HCT116 (cell line): ENCODE results near the gene MTM1. TPM values are rescaled to one million over a fixed set of nuclear protein-coding genes. Genes with fewer than 3 reads are reported as not detected.

Experiments used
- ATAC-seq: fragments of 200-7000 bp; cut with Tn5 transposase; 2 replicates; pipeline ENCODE4 v1.9.1; 2020; ENCODE audit warnings: mild to moderate bottlenecking, moderate library complexity
- BruUV-seq: library from RNA; stranded (reverse); fragments of 400-500 nt; replicated peaks from 2 replicates; lab custom pipeline; 2021; lab: Mats Ljungman, UMichigan
- CTCF ChIA-PET: fragments of 300-600 bp; sonication (Branson Sonifier 250); formaldehyde crosslinking; loops from one replicate; lab custom pipeline; 2021; ENCODE audit warnings: antibody characterized with exemption; lab: Charles Lee
- POLR2A ChIA-PET: fragments of 300-600, 350-600 bp; sonication (Branson Sonifier 250); formaldehyde crosslinking; loops from one replicate; lab custom pipeline; 2021; ENCODE audit warnings: antibody characterized with exemption; lab: Charles Lee
- RAD21 ChIA-PET, 2 experiments: fragments of 300-600 bp; sonication (Branson Sonifier 250); formaldehyde crosslinking; loops; one replicate each; lab custom pipeline; 2023; ENCODE audit warnings: low total read pairs in 2 of 2; ENCODE audit not compliant: uncharacterized antibody in 2 of 2, unreplicated experiment in 2 of 2, low non-redundant PET in 1 of 2; lab: Charles Lee
- DNase-seq: peaks from one replicate; pipeline ENCODE4 v3.0.0-alpha.2; 2010; ENCODE audit warnings: low read depth, low spot score
- H2AFZ ChIP-seq: fragments of 200-600 bp; shearing (Covaris generic), sonication (generic); 2 replicates; pipeline ENCODE4 v1.6.1; 2017; ENCODE audit warnings: low read depth, mixed run types, mixed read lengths, antibody characterized with exemption, low read length; ENCODE audit not compliant: poor library complexity, severe bottlenecking
- H3K27ac ChIP-seq: 2 replicates; pipeline ENCODE4 v1.5.1; 2012; ENCODE audit warnings: low read depth, low read length
- H3K27me3 ChIP-seq: fragments of 200-600 bp; sonication (generic); 2 replicates; pipeline ENCODE4 v1.6.1; 2016; ENCODE audit warnings: mixed run types, low read length, mixed read lengths; ENCODE audit not compliant: insufficient read depth
- H3K36me3 ChIP-seq, 2 experiments: fragments of 200-500 bp in 1 of 2; fragments of 200-600 bp in 1 of 2; sonication (Bioruptor generic) in 1 of 2; sonication (generic) in 1 of 2; 2 replicates each; pipeline versions ENCODE4 v1.5.1 to v1.6.1; 2014 to 2016; ENCODE audit warnings: low read length in 2 of 2, inconsistent platforms in 1 of 2, mixed read lengths in 1 of 2, mixed run types in 1 of 2; ENCODE audit not compliant: insufficient read depth in 2 of 2, control insufficient read depth in 1 of 2
- H3K4me1 ChIP-seq, 2 experiments: fragments of 200-600 bp in 1 of 2; sonication (generic) in 1 of 2; 2 replicates each; pipeline versions ENCODE4 v1.5.1 to v1.6.1; 2012 to 2017; ENCODE audit warnings: low read length in 2 of 2, inconsistent platforms in 1 of 2, mild to moderate bottlenecking in 1 of 2, mixed read lengths in 1 of 2, mixed run types in 1 of 2, moderate library complexity in 1 of 2; ENCODE audit not compliant: insufficient read depth in 2 of 2, control insufficient read depth in 1 of 2
- H3K4me2 ChIP-seq: fragments of 200-600 bp; sonication (generic); 2 replicates; pipeline ENCODE4 v1.6.1; 2017; ENCODE audit warnings: mixed run types, low read length, mixed read lengths
- H3K4me3 ChIP-seq, 2 experiments: fragments of 200-600 bp in 1 of 2; sonication (generic) in 1 of 2; replicated peaks in 1 of 2; 2 replicates each; pipeline ENCODE4 v1.5.1; 2011 to 2016; ENCODE audit warnings: low read length in 2 of 2, control low read depth in 1 of 2, low read depth in 1 of 2, mild to moderate bottlenecking in 1 of 2, mixed read lengths in 1 of 2, mixed run types in 1 of 2
- H3K79me2 ChIP-seq: fragments of 200-600 bp; sonication (generic); 2 replicates; pipeline ENCODE4 v1.6.1; 2017; ENCODE audit warnings: mild to moderate bottlenecking, mixed run types, low read length, moderate library complexity, mixed read lengths; ENCODE audit not compliant: insufficient read depth
- H3K9ac ChIP-seq: fragments of 200-600 bp; sonication (generic); 2 replicates; pipeline ENCODE4 v1.6.1; 2016; ENCODE audit warnings: low read length, mixed read lengths
- H3K9me2 ChIP-seq: fragments of 200-600 bp; sonication (generic), shearing (Covaris generic); 2 replicates; pipeline ENCODE4 v1.6.1; 2017; ENCODE audit warnings: mixed run types, mild to moderate bottlenecking, moderate library complexity; ENCODE audit not compliant: insufficient read depth
- H3K9me3 ChIP-seq, 2 experiments: fragments of 200-500 bp in 1 of 2; fragments of 200-600 bp in 1 of 2; sonication (Bioruptor generic) in 1 of 2; sonication (generic) in 1 of 2; 2 replicates each; pipeline ENCODE4 v1.6.1; 2014 to 2017; ENCODE audit warnings: low read length in 2 of 2, mixed read lengths in 2 of 2, inconsistent platforms in 1 of 2, low read depth in 1 of 2, mild to moderate bottlenecking in 1 of 2, mixed run types in 1 of 2, moderate library complexity in 1 of 2; ENCODE audit not compliant: control insufficient read depth in 1 of 2, insufficient read depth in 1 of 2
- H4K20me1 ChIP-seq: fragments of 200-600 bp; sonication (generic), shearing (Covaris generic); 2 replicates; pipeline ENCODE4 v1.6.1; 2017; ENCODE audit warnings: mixed run types, mild to moderate bottlenecking, moderate library complexity; ENCODE audit not compliant: insufficient read depth
- CBX3 ChIP-seq: IDR thresholded peaks from 2 replicates; pipeline ENCODE4 v1.6.1; 2012; ENCODE audit warnings: low read depth
- CEBPB ChIP-seq: IDR thresholded peaks from 2 replicates; pipeline ENCODE4 v1.6.1; 2012; ENCODE audit warnings: low read depth
- ELF1 ChIP-seq: IDR thresholded peaks from 2 replicates; pipeline ENCODE4 v1.6.1; 2012; ENCODE audit warnings: low read depth, borderline replicate concordance
- EZH2phosphoT487 ChIP-seq: fragments of 200-600 bp; IDR thresholded peaks from 2 replicates; pipeline ENCODE4 v1.6.1; 2018; ENCODE audit warnings: antibody characterized with exemption, borderline replicate concordance
- FOSL1 ChIP-seq: IDR thresholded peaks from 2 replicates; pipeline ENCODE4 v1.6.1; 2012; ENCODE audit warnings: low read depth
- RAD21 ChIP-seq: IDR thresholded peaks from 2 replicates; pipeline ENCODE4 v1.6.1; 2012; ENCODE audit warnings: low read depth, mild to moderate bottlenecking
- SIN3A ChIP-seq: IDR thresholded peaks from 2 replicates; pipeline ENCODE4 v1.6.1; 2012; ENCODE audit warnings: low read depth
- SP1 ChIP-seq: IDR thresholded peaks from 2 replicates; pipeline ENCODE4 v1.6.1; 2012; ENCODE audit warnings: low read depth
- SRF ChIP-seq: IDR thresholded peaks from 2 replicates; pipeline ENCODE4 v1.6.1; 2012; ENCODE audit warnings: low read depth
- YY1 ChIP-seq: IDR thresholded peaks from 2 replicates; pipeline ENCODE4 v1.6.1; 2011; ENCODE audit warnings: low read length, low read depth, moderate library complexity, mild to moderate bottlenecking; ENCODE audit not compliant: insufficient replicate concordance; ENCODE audit errors: extremely low read depth
- intact Hi-C: fragments of 100-400 bp; cut with micrococcal nuclease; formaldehyde crosslinking; loops from 2 replicates; pipeline ENCODE4 v1.10.0; 2022
- total RNA-seq: library from RNA; stranded (reverse); gene quantifications from one replicate; pipeline ENCODE4 v1.2.1, GENCODE V29; 2021; ENCODE audit not compliant: unreplicated experiment
- TF ChIP-seq, protein P1 (sequence below): IDR thresholded peaks from 2 replicates; pipeline ENCODE4 v1.6.1; 2012
- TF ChIP-seq, protein P2 (sequence below): IDR thresholded peaks from 2 replicates; pipeline ENCODE4 v1.6.1; 2011; ENCODE audit warnings: mild to moderate bottlenecking, low read length, moderate library complexity; ENCODE audit not compliant: insufficient replicate concordance; ENCODE audit errors: extremely low read depth

Gene MTM1
- total RNA-seq, 1 experiment from 2014 or later = 6.5 TPM

DNA sequence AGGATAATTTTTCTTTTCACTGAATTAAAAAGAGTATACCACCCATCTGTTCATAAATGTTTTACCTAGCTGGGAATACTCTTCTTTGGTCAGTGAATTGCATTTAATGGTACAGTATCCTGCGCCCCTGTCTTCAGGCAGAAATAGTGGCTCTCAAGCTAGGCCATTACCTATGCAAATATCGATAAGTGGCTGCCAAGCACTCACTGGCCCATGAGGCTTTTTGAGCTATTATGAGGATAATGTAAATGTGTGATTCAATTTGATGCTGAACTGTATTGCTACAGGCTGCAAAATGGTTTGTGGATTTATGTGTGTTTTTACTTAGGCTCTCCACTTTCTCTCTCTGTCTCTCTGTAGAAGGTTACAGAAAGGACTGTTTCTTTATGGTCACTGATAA lies 94.7 kb downstream of the MTM1 start:
- DNase-seq (no peak), ATAC-seq (no peak)
- RAD21 ChIA-PET = no interaction called here
- CTCF ChIA-PET = no interaction called here
- Histone ChIP-seq H3K79me2 (no peaks in the 10 kb centered on the region), H3K27me3 (no peaks in the 10 kb centered on the region), H4K20me1 (no peaks in the 10 kb centered on the region), H3K36me3 (no peaks in the 10 kb centered on the region), H3K27ac (no peak overlapping the region), H2AFZ (no peak overlapping the region), H3K4me2 (no peak overlapping the region), H3K4me1 (no peaks in the 10 kb centered on the region), H3K4me3 (no peak overlapping the region), H3K9ac (no peak overlapping the region), H3K9me2 (no peaks in the 10 kb centered on the region), H3K9me3 (no peaks in the 10 kb centered on the region)
- intact Hi-C loops = no loop called here
- POLR2A ChIA-PET = no interaction called here
- TF ChIP-seq EZH2phosphoT487 (no peak), SIN3A (no peak), ELF1 (no peak), SP1 (no peak), RAD21 (no peak), CBX3 (no peak), YY1 (no peak)
- TF ChIP-seq, protein P1, sequence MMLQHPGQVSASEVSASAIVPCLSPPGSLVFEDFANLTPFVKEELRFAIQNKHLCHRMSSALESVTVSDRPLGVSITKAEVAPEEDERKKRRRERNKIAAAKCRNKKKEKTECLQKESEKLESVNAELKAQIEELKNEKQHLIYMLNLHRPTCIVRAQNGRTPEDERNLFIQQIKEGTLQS = no peak
- no TSS peak for BruUV-seq

- Histone ChIP-seq H3K4me1 (no peaks in the 10 kb centered on the region), H2AFZ (no peak overlapping the region), H3K9ac (no peak overlapping the region), H3K27me3 (no peaks in the 10 kb centered on the region), H3K27ac (no peak overlapping the region), H4K20me1 (no peaks in the 10 kb centered on the region), H3K79me2 (no peaks in the 10 kb centered on the region), H3K9me3 (no peaks in the 10 kb centered on the region), H3K36me3 (no peaks in the 10 kb centered on the region), H3K4me2 (no peak overlapping the region), H3K9me2 (no peaks in the 10 kb centered on the region), H3K4me3 (no peak overlapping the region)
- no TSS peak for BruUV-seq
- ATAC-seq (no peak), DNase-seq (no peak)
- intact Hi-C loops = no loop called here
- ChIA-PET CTCF (no interaction called here), RAD21 (no interaction called here), POLR2A (no interaction called here)
- TF ChIP-seq SRF (no peak), FOSL1 (no peak), ELF1 (no peak), SP1 (no peak), CEBPB (no peak), CBX3 (no peak), YY1 (no peak)
- TF ChIP-seq, protein P2, sequence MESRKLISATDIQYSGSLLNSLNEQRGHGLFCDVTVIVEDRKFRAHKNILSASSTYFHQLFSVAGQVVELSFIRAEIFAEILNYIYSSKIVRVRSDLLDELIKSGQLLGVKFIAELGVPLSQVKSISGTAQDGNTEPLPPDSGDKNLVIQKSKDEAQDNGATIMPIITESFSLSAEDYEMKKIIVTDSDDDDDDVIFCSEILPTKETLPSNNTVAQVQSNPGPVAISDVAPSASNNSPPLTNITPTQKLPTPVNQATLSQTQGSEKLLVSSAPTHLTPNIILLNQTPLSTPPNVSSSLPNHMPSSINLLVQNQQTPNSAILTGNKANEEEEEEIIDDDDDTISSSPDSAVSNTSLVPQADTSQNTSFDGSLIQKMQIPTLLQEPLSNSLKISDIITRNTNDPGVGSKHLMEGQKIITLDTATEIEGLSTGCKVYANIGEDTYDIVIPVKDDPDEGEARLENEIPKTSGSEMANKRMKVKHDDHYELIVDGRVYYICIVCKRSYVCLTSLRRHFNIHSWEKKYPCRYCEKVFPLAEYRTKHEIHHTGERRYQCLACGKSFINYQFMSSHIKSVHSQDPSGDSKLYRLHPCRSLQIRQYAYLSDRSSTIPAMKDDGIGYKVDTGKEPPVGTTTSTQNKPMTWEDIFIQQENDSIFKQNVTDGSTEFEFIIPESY = no peak
Observed at GRCh38 chrX:150664290-150664689, 95.9 kb downstream of the MTM1 start.
